Endothelial cell (in vitro differentiated cells): ENCODE measurements around the gene F7. TPM values are rescaled to one million over a fixed set of nuclear protein-coding genes. Genes with fewer than 3 reads are reported as not detected.
"Not testable (repeated sequence)": the region's sequence is repeated elsewhere in the genome, so short reads cannot be mapped to it uniquely, and the experiment has no call there.

Experiments used
- DNase-seq: peaks from one replicate; pipeline ENCODE4 v3.0.0; 2021; ENCODE audit warnings: low spot score
- H3K27ac Mint-ChIP-seq: one replicate; pipeline ENCODE4 v1.8.0; 2021; ENCODE audit warnings: mixed read lengths, inconsistent platforms; ENCODE audit not compliant: unreplicated experiment
- H3K27me3 Mint-ChIP-seq: one replicate; pipeline ENCODE4 v1.8.0; 2021; ENCODE audit warnings: mild to moderate bottlenecking, moderate library complexity, mixed read lengths, inconsistent platforms; ENCODE audit not compliant: unreplicated experiment
- H3K36me3 Mint-ChIP-seq: one replicate; pipeline ENCODE4 v1.8.0; 2021; ENCODE audit warnings: mild to moderate bottlenecking, low read depth, mixed read lengths, inconsistent platforms; ENCODE audit not compliant: unreplicated experiment
- H3K4me1 Mint-ChIP-seq: one replicate; pipeline ENCODE4 v1.8.0; 2021; ENCODE audit warnings: mild to moderate bottlenecking, mixed read lengths, inconsistent platforms; ENCODE audit not compliant: unreplicated experiment
- H3K4me3 Mint-ChIP-seq: one replicate; pipeline ENCODE4 v1.8.0; 2021; ENCODE audit warnings: mild to moderate bottlenecking, mixed read lengths, inconsistent platforms; ENCODE audit not compliant: unreplicated experiment
- H3K9me3 Mint-ChIP-seq: one replicate; pipeline ENCODE4 v1.8.0; 2021; ENCODE audit warnings: mixed read lengths, inconsistent platforms; ENCODE audit not compliant: unreplicated experiment
- total RNA-seq: library from RNA; stranded (reverse); fragmentation: NEBNext Ultra II Directional; extraction: Animal tissue kit (Norgen Biotek cat#: 25700); gene quantifications from one replicate; pipeline ENCODE4 v1.2.1, GENCODE V29; 2021; ENCODE audit not compliant: unreplicated experiment
- TF ChIP-seq, protein P1 (sequence below): fragments of 200-600 bp; sonication (generic); IDR thresholded peaks from one replicate; pipeline ENCODE4 v1.5.0; 2021; ENCODE audit warnings: antibody characterized with exemption; ENCODE audit not compliant: unreplicated experiment

Gene F7
- total RNA-seq, 1 donor from 2014 or later: not detected

DNA sequence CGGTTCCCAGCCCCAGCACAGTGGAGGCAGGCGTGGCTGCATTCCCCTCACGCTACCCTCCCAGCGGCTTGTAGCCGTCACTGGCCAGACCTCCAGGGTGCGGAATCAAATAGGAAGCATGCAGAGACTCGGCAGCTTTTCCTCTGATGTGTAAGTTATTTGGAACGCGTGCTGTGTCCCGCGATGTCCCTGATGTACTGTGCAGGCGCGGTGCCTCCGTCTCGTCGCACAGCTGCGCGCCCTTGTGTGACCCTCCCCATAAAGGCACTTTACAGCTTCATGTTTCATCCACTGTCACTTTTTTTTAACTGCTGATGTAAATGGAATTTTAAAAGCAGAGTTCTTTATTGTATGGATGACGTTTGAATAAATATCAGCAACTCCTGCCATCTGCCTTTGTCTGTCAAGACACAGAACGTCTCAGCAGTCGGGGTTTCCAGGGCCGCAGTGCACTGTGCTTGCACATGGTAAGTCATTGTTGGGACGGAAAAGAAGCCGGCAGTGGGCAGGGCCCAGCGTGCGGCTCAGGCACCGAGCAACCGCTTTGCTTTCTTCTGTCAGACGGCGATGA lies 7.3 kb upstream of the F7 start:
- TF ChIP-seq, protein P1, sequence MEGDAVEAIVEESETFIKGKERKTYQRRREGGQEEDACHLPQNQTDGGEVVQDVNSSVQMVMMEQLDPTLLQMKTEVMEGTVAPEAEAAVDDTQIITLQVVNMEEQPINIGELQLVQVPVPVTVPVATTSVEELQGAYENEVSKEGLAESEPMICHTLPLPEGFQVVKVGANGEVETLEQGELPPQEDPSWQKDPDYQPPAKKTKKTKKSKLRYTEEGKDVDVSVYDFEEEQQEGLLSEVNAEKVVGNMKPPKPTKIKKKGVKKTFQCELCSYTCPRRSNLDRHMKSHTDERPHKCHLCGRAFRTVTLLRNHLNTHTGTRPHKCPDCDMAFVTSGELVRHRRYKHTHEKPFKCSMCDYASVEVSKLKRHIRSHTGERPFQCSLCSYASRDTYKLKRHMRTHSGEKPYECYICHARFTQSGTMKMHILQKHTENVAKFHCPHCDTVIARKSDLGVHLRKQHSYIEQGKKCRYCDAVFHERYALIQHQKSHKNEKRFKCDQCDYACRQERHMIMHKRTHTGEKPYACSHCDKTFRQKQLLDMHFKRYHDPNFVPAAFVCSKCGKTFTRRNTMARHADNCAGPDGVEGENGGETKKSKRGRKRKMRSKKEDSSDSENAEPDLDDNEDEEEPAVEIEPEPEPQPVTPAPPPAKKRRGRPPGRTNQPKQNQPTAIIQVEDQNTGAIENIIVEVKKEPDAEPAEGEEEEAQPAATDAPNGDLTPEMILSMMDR: no peak
- H3K4me1 Mint-ChIP-seq: no peaks in the 10 kb centered on the region
- DNase-seq: no peak
- no peak overlapping the region for H3K4me3 Mint-ChIP-seq
- peaks cover 7% of the 10 kb centered on the region for H3K36me3 Mint-ChIP-seq
- H3K9me3 Mint-ChIP-seq: no peaks in the 10 kb centered on the region
- no peak overlapping the region for H3K27ac Mint-ChIP-seq
- peaks cover 9% of the 10 kb centered on the region for H3K27me3 Mint-ChIP-seq

DNA sequence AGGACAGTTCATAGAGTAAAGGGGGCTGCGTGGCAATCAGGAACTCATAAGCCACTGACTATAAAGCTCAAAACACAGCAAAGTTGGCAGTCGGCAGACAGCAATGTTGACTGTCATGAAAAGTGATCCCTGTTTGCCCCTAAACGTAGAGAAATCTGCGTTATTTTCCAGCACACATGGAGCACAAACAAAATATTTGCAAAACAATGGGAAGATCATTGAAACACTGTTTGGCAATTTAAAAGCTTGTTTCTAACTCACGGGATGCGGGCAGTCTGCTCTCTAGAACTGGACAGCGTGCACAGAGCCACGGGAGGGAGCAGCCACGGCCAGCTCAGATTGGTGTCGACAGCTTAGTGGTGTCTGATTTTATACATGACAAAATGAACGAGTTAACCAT lies 6.4 kb upstream of the F7 start:
- H3K27me3 Mint-ChIP-seq: peaks cover 9% of the 10 kb centered on the region
- no peak overlapping the region for H3K27ac Mint-ChIP-seq
- H3K9me3 Mint-ChIP-seq: no peaks in the 10 kb centered on the region
- H3K4me1 Mint-ChIP-seq: no peaks in the 10 kb centered on the region
- DNase-seq: no peak
- peaks cover 7% of the 10 kb centered on the region for H3K36me3 Mint-ChIP-seq
- no peak overlapping the region for H3K4me3 Mint-ChIP-seq
- TF ChIP-seq, protein P1: no peak

DNA sequence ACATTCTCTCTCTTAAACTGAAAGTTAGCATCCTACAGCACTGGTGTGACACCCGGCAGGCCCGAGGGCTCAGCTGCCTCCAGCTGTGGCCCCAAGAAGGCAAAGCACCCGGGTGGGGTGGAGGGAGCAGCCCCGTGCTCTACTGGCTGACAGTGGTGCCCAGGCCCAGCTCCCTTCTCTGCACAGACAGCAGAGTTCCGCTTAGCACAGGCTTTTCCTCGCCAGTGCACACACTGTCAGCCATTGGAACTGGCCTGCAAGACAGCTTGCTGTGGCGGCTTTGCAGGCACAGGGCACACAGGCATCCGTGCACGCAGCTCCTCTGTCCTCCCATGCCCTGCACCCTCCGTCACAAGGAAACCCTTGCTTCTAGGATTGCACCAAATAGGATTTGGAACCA lies 3.3 kb upstream of the F7 start:
- not testable (repeated sequence) for H3K4me1 Mint-ChIP-seq, H3K9me3 Mint-ChIP-seq, H3K36me3 Mint-ChIP-seq, H3K27me3 Mint-ChIP-seq, DNase-seq, H3K4me3 Mint-ChIP-seq, H3K27ac Mint-ChIP-seq

DNA sequence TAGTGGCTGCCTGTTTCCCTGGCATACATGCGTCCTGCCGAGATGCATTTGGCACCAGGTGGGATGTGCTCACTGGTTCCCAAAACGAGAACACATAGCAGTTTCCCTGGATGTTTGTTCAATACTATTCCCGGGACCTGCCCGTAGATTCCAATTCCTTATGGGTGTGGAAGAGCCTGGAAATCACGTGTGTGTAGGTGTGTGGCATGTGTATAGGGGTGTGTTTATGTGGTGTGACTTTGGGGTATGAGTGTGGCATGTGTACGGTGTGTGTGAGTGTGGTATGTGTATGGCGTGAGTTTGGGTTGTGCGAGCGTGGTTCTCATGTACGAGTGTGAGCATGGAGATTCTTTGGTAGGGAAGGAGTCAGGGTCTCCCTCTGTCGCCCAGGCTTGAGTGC lies 2.9 kb upstream of the F7 start:
- no peaks in the 10 kb centered on the region for H3K4me1 Mint-ChIP-seq
- no peak overlapping the region for H3K4me3 Mint-ChIP-seq
- DNase-seq: no peak
- peaks cover 9% of the 10 kb centered on the region for H3K27me3 Mint-ChIP-seq
- TF ChIP-seq, protein P1: no peak
- no peaks in the 10 kb centered on the region for H3K9me3 Mint-ChIP-seq
- no peak overlapping the region for H3K27ac Mint-ChIP-seq
- H3K36me3 Mint-ChIP-seq: peaks cover 4% of the 10 kb centered on the region

DNA sequence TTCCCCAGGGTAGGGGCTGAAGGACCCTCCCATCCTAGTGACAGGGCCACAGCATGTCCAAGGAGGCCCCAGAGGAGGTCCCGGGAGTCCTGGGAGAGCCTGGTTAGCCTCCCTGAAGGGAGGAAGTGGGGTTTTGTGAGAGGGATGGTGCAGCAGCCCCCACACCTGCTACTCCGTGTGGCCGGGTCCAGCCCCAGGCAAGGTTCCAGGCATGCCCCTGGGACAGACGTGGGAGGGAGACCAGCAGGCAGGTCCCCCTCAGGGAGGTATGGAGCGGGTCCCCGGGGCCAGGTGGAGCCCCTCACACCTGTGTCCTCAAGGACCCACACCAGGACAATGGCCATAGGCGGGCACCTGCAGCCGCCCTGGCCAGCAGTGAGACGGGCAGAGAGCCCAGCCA lies 1.9 kb upstream of the F7 start:
- H3K27me3 Mint-ChIP-seq: peaks cover 6% of the 10 kb centered on the region

More for the DNA sequence above, 1.9 kb upstream of the F7 start:
- Mint-ChIP-seq H3K4me3 (no peak overlapping the region), H3K36me3 (peaks cover 4% of the 10 kb centered on the region), H3K9me3 (no peaks in the 10 kb centered on the region), H3K27ac (no peak overlapping the region), H3K4me1 (no peaks in the 10 kb centered on the region)
- TF ChIP-seq, protein P1: no peak
- DNase-seq: no peak
